Astrocyte (in vitro differentiated cells and primary cell): ENCODE measurements around the gene FHIT. TPM values are rescaled to one million over a fixed set of nuclear protein-coding genes. Genes with fewer than 3 reads are reported as not detected.

Experiments used
- DNase-seq: peaks from one replicate; pipeline ENCODE4 v3.0.0-alpha.2; 2010; ENCODE audit warnings: low read depth
- FAIRE-seq: peaks from 2 replicates; lab custom pipeline; 2011; peaks lifted over from hg19 to GRCh38; lab: Jason Lieb, UNC
- H2AFZ ChIP-seq: 2 replicates; pipeline ENCODE4 v1.6.0; 2012; ENCODE audit warnings: low read depth, low read length, inconsistent platforms
- H3K27ac ChIP-seq: 2 replicates; pipeline ENCODE4 v1.5.1; 2011; ENCODE audit warnings: low read depth, low read length, inconsistent platforms
- H3K27me3 ChIP-seq: 2 replicates; pipeline ENCODE4 v1.6.0; 2011; ENCODE audit warnings: low read length, inconsistent platforms; ENCODE audit not compliant: insufficient read depth
- H3K36me3 ChIP-seq: 2 replicates; pipeline ENCODE4 v1.5.1; 2011; ENCODE audit warnings: low read length, inconsistent platforms; ENCODE audit not compliant: insufficient read depth
- H3K4me1 ChIP-seq: 2 replicates; pipeline ENCODE4 v1.5.1; 2011; ENCODE audit warnings: low read length, inconsistent platforms; ENCODE audit not compliant: insufficient read depth
- H3K4me2 ChIP-seq: 2 replicates; pipeline ENCODE4 v1.6.0; 2012; ENCODE audit warnings: low read length, inconsistent platforms
- H3K4me3 ChIP-seq: 2 replicates; pipeline ENCODE4 v1.5.1; 2011; ENCODE audit warnings: low read depth, mild to moderate bottlenecking, low read length, inconsistent platforms; ENCODE audit not compliant: insufficient read depth
- H3K79me2 ChIP-seq: 2 replicates; pipeline ENCODE4 v1.6.0; 2012; ENCODE audit warnings: mild to moderate bottlenecking, low read length, inconsistent platforms; ENCODE audit not compliant: insufficient read depth
- H3K9ac ChIP-seq: 2 replicates; pipeline ENCODE4 v1.6.0; 2012; ENCODE audit warnings: mild to moderate bottlenecking, low read length, inconsistent platforms
- H3K9me3 ChIP-seq: 2 replicates; pipeline ENCODE4 v1.5.1; 2012; ENCODE audit warnings: low read depth, mild to moderate bottlenecking, low read length, inconsistent platforms; ENCODE audit not compliant: insufficient read depth
- H4K20me1 ChIP-seq: 2 replicates; pipeline ENCODE4 v1.6.0; 2012; ENCODE audit warnings: low read length, inconsistent platforms; ENCODE audit not compliant: insufficient read depth
- H3K27ac Mint-ChIP-seq: one replicate; pipeline ENCODE4 v1.8.0; 2021; ENCODE audit warnings: mild to moderate bottlenecking, mixed read lengths; ENCODE audit not compliant: unreplicated experiment
- H3K27me3 Mint-ChIP-seq: one replicate; pipeline ENCODE4 v1.8.0; 2021; ENCODE audit warnings: low read depth, mixed read lengths; ENCODE audit not compliant: unreplicated experiment
- H3K36me3 Mint-ChIP-seq: one replicate; pipeline ENCODE4 v1.8.0; 2021; ENCODE audit warnings: low read depth, mixed read lengths; ENCODE audit not compliant: unreplicated experiment
- H3K4me1 Mint-ChIP-seq: one replicate; pipeline ENCODE4 v1.8.0; 2021; ENCODE audit warnings: low read depth, mixed read lengths; ENCODE audit not compliant: unreplicated experiment
- H3K4me3 Mint-ChIP-seq: one replicate; pipeline ENCODE4 v1.8.0; 2021; ENCODE audit warnings: mild to moderate bottlenecking, moderate library complexity, mixed read lengths; ENCODE audit not compliant: unreplicated experiment
- H3K9me3 Mint-ChIP-seq: one replicate; pipeline ENCODE4 v1.8.0; 2021; ENCODE audit warnings: mild to moderate bottlenecking, mixed read lengths; ENCODE audit not compliant: unreplicated experiment
- EZH2 ChIP-seq: IDR thresholded peaks from 2 replicates; pipeline ENCODE4 v1.6.1; 2012; ENCODE audit warnings: mild to moderate bottlenecking, low read length, inconsistent platforms; ENCODE audit not compliant: insufficient read depth
- total RNA-seq: library from RNA; stranded (reverse); gene quantifications from 2 replicates; pipeline ENCODE4 v1.2.1, GENCODE V29; 2021
- TF ChIP-seq, protein P1 (sequence below): IDR thresholded peaks from 2 replicates; pipeline ENCODE4 v1.5.1; 2011; ENCODE audit warnings: low read depth, mild to moderate bottlenecking, inconsistent platforms, low read length, moderate library complexity; ENCODE audit not compliant: insufficient read depth

The FHIT gene
- total RNA-seq, 1 donor from 2014 or later = 6.7 TPM

GRCh38 chr3:59836531-59836930, 1414.7 kb downstream of the FHIT start:
- H3K9me3 ChIP-seq = no peaks in the 10 kb centered on the region
- no peaks in the 10 kb centered on the region for H3K36me3 ChIP-seq
- no peak for TF ChIP-seq EZH2
- TF ChIP-seq, protein P1, sequence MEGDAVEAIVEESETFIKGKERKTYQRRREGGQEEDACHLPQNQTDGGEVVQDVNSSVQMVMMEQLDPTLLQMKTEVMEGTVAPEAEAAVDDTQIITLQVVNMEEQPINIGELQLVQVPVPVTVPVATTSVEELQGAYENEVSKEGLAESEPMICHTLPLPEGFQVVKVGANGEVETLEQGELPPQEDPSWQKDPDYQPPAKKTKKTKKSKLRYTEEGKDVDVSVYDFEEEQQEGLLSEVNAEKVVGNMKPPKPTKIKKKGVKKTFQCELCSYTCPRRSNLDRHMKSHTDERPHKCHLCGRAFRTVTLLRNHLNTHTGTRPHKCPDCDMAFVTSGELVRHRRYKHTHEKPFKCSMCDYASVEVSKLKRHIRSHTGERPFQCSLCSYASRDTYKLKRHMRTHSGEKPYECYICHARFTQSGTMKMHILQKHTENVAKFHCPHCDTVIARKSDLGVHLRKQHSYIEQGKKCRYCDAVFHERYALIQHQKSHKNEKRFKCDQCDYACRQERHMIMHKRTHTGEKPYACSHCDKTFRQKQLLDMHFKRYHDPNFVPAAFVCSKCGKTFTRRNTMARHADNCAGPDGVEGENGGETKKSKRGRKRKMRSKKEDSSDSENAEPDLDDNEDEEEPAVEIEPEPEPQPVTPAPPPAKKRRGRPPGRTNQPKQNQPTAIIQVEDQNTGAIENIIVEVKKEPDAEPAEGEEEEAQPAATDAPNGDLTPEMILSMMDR = no peak
- Mint-ChIP-seq H3K27ac (no peak overlapping the region), H3K4me1 (peaks cover 3% of the 10 kb centered on the region), H3K36me3 (peaks cover under 1% of the 10 kb centered on the region), H3K4me3 (no peak overlapping the region), H3K9me3 (no peaks in the 10 kb centered on the region), H3K27me3 (peaks cover 2% of the 10 kb centered on the region)
- no peaks in the 10 kb centered on the region for H4K20me1 ChIP-seq
- no peaks in the 10 kb centered on the region for H3K79me2 ChIP-seq
- H2AFZ ChIP-seq = no peak overlapping the region
- FAIRE-seq (no peak), DNase-seq (no peak)
- H3K9ac ChIP-seq = no peak overlapping the region
- H3K27ac ChIP-seq = no peak overlapping the region
- no peaks in the 10 kb centered on the region for H3K4me1 ChIP-seq
- no peak overlapping the region for H3K4me2 ChIP-seq
- H3K27me3 ChIP-seq = no peaks in the 10 kb centered on the region
- H3K4me3 ChIP-seq = no peak overlapping the region

DNA sequence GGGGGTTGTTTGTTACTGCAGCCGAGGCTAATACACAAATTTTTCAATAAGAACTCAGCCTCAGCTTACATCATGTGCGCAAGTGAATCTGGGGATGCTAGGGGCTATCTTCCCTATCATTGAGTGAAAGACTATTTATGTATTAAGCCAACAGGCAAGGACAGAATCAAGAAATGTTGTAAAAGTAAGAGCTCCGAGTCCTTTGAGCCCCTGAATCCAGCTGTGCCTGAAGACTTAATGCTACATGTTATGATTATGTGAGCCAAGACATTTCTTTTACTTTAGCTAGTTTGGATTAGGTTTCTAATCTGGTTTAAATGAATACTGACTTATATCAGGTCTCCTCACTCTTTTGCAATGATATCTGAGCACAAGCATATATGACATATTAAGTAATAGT, 1418.5 kb downstream of the FHIT start:
- Mint-ChIP-seq H3K9me3 (no peaks in the 10 kb centered on the region), H3K4me3 (no peak overlapping the region), H3K4me1 (no peaks in the 10 kb centered on the region), H3K27ac (no peak overlapping the region), H3K36me3 (peaks cover 2% of the 10 kb centered on the region), H3K27me3 (no peaks in the 10 kb centered on the region)
- TF ChIP-seq, protein P1 = no peak
- no peak for TF ChIP-seq EZH2
- Histone ChIP-seq H3K4me2 (no peak overlapping the region), H3K36me3 (no peaks in the 10 kb centered on the region), H3K9me3 (no peaks in the 10 kb centered on the region), H3K4me3 (no peak overlapping the region), H3K27me3 (no peaks in the 10 kb centered on the region), H2AFZ (no peak overlapping the region), H3K9ac (no peak overlapping the region), H4K20me1 (no peaks in the 10 kb centered on the region), H3K79me2 (no peaks in the 10 kb centered on the region), H3K27ac (no peak overlapping the region), H3K4me1 (no peaks in the 10 kb centered on the region)
- DNase-seq = no peak
- no peak for FAIRE-seq

GRCh38 chr3:59832241-59832640, 1419.0 kb downstream of the FHIT start:
- H3K79me2 ChIP-seq = no peaks in the 10 kb centered on the region
- peaks cover 2% of the 10 kb centered on the region for H3K36me3 Mint-ChIP-seq
- no peak overlapping the region for H2AFZ ChIP-seq
- no peaks in the 10 kb centered on the region for H3K4me1 ChIP-seq
- no peak for FAIRE-seq
- DNase-seq = no peak
- no peaks in the 10 kb centered on the region for H3K27me3 Mint-ChIP-seq
- H3K27ac ChIP-seq = no peak overlapping the region
- no peak overlapping the region for H3K9ac ChIP-seq
- no peak overlapping the region for H3K4me3 ChIP-seq
- no peak overlapping the region for H3K4me2 ChIP-seq
- no peaks in the 10 kb centered on the region for H3K36me3 ChIP-seq
- H3K27me3 ChIP-seq = no peaks in the 10 kb centered on the region
- H3K4me3 Mint-ChIP-seq = no peak overlapping the region
- H4K20me1 ChIP-seq = no peaks in the 10 kb centered on the region
- no peaks in the 10 kb centered on the region for H3K9me3 ChIP-seq
- no peak overlapping the region for H3K27ac Mint-ChIP-seq
- H3K9me3 Mint-ChIP-seq = no peaks in the 10 kb centered on the region
- no peaks in the 10 kb centered on the region for H3K4me1 Mint-ChIP-seq
- no peak for TF ChIP-seq EZH2
- TF ChIP-seq, protein P1 = no peak
